Measurements from ENCODE around the gene FRZB. TPM values are rescaled to one million over a fixed set of nuclear protein-coding genes. Genes with fewer than 3 reads are reported as not detected.

The FRZB gene
- total RNA-seq, 3 donors from 2014 or later: 1.8 to 12.0 (median 2.9) TPM

DNA sequence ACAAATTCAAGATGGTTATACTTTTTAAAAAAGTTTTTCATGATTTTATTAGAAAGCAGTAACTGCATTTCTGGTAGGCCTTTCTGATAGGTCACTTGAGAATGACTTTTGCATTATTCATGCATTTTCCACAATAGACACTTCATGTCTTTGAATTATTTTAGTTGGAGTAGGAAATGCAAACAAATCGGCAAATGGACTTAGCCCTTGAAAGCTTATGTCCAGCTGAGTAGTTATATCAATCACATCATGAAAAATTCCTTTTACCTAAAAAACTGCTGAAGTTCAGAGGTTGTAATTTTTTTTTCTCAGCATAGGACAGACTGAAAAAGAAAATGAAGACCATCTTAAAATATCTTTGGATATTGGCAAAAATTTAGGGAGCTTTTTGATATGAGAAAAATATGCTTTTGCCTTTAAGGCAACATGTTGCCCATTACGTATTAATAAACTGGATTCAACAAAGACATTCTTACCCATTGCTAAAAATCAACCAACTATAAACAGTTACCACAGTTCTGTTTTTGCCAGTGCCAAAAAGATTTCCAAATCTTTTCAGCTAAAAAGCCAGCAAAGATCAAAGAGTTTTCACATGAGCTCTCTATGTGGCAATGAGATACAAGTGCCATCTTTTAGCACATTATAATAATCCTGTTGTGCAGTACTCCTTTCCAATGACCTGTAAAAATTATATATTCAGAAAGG, 45.5 kb upstream of the FRZB start:
- no peaks in the 10 kb centered on the region for H3K36me3 ChIP-seq

GRCh38 chr2:182910965-182911364, 44.5 kb upstream of the FRZB start:
- no peak overlapping the region for H3K27ac ChIP-seq
- no peaks in the 10 kb centered on the region for H3K36me3 ChIP-seq
- TF ChIP-seq POLR2AphosphoS5 (IDR thresholded peaks at IDR 0.05) (no peak), POLR2A (IDR thresholded peaks at IDR 0.05) (no peak)
- TF ChIP-seq, protein P1, sequence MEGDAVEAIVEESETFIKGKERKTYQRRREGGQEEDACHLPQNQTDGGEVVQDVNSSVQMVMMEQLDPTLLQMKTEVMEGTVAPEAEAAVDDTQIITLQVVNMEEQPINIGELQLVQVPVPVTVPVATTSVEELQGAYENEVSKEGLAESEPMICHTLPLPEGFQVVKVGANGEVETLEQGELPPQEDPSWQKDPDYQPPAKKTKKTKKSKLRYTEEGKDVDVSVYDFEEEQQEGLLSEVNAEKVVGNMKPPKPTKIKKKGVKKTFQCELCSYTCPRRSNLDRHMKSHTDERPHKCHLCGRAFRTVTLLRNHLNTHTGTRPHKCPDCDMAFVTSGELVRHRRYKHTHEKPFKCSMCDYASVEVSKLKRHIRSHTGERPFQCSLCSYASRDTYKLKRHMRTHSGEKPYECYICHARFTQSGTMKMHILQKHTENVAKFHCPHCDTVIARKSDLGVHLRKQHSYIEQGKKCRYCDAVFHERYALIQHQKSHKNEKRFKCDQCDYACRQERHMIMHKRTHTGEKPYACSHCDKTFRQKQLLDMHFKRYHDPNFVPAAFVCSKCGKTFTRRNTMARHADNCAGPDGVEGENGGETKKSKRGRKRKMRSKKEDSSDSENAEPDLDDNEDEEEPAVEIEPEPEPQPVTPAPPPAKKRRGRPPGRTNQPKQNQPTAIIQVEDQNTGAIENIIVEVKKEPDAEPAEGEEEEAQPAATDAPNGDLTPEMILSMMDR (IDR thresholded peaks at IDR 0.05): no peak
- no peak for DNase-seq (ENCODE audit: low spot score in 2 of 2)
- no peak overlapping the region for H3K4me3 ChIP-seq
- no peaks in the 10 kb centered on the region for H3K9me3 ChIP-seq
- H3K27me3 ChIP-seq: no peaks in the 10 kb centered on the region
- intact Hi-C loops (cut with DNase I; ENCODE audit: low total_unique reads): no loop called here
- no peaks in the 10 kb centered on the region for H3K4me1 ChIP-seq

More for the DNA sequence above, 45.5 kb upstream of the FRZB start:
- DNase-seq (ENCODE audit: low spot score in 2 of 2): no peak
- TF ChIP-seq, protein P1 (IDR thresholded peaks at IDR 0.05): no peak
- TF ChIP-seq POLR2A (IDR thresholded peaks at IDR 0.05): no peak
- H3K27me3 ChIP-seq: no peaks in the 10 kb centered on the region
- H3K4me1 ChIP-seq: no peaks in the 10 kb centered on the region
- intact Hi-C loops (cut with DNase I; ENCODE audit: low total_unique reads): no loop called here
- no peak overlapping the region for H3K4me3 ChIP-seq
- no peaks in the 10 kb centered on the region for H3K9me3 ChIP-seq
- no peak overlapping the region for H3K27ac ChIP-seq

DNA sequence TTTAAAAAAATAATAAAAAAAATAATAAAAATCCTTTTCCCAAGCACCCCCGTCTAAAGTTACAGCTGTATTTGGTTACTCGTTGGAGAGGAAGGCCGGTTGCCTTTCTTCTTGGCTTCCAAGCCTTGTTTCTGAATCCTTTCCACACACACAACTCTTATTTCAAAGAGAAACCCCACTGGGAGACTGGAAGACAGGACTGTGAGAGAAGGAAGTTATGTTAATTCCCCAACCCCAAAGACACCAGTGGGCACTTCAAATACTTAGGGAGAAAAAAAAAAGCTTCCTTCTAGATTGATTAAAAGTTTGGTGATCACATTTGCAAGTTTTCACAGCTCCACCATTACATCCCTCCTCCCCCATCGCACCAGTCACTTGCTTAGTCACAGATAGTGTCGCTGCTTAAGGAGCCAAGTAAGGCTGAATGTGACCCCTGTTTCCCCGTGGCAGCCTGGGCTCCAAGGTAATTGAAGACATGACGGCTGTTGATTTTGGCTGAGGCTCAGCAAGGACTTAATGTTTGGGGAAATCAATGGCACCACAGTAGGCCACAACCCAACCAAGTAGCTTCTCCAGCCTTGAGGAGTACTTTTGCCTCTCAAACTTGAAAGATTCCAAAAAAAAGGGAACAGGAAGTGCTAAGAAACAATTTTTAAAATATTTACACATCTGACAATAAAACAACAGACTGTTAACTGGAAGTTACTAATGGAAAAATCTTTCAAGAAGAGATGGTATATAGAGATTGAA, 40.8 kb upstream of the FRZB start:
- Histone ChIP-seq H3K36me3 (no peaks in the 10 kb centered on the region), H3K4me1 (no peaks in the 10 kb centered on the region), H3K27me3 (no peaks in the 10 kb centered on the region), H3K9me3 (no peaks in the 10 kb centered on the region), H3K27ac (no peak overlapping the region), H3K4me3 (no peak overlapping the region)
- no peak for DNase-seq (ENCODE audit: low spot score in 2 of 2)
- intact Hi-C loops (cut with DNase I; ENCODE audit: low total_unique reads): no loop called here
- no peak for TF ChIP-seq POLR2AphosphoS5 (IDR thresholded peaks at IDR 0.05)
- TF ChIP-seq, protein P1 (IDR thresholded peaks at IDR 0.05): no peak
- no peak for TF ChIP-seq POLR2A (IDR thresholded peaks at IDR 0.05)

- no peaks in the 10 kb centered on the region for H3K4me1 ChIP-seq
- no peak for DNase-seq (ENCODE audit: low spot score in 2 of 2)
- no peaks in the 10 kb centered on the region for H3K9me3 ChIP-seq
- no peak for TF ChIP-seq POLR2AphosphoS5 (IDR thresholded peaks at IDR 0.05)
- TF ChIP-seq, protein P1 (IDR thresholded peaks at IDR 0.05): no peak
- TF ChIP-seq POLR2A (IDR thresholded peaks at IDR 0.05): no peak
- H3K27me3 ChIP-seq: no peaks in the 10 kb centered on the region
- intact Hi-C loops (cut with DNase I; ENCODE audit: low total_unique reads): no loop called here
- H3K27ac ChIP-seq: no peak overlapping the region
- H3K36me3 ChIP-seq: no peaks in the 10 kb centered on the region
- H3K4me3 ChIP-seq: no peak overlapping the region
Observed at GRCh38 chr2:182906454-182906853, 40.0 kb upstream of the FRZB start.

DNA sequence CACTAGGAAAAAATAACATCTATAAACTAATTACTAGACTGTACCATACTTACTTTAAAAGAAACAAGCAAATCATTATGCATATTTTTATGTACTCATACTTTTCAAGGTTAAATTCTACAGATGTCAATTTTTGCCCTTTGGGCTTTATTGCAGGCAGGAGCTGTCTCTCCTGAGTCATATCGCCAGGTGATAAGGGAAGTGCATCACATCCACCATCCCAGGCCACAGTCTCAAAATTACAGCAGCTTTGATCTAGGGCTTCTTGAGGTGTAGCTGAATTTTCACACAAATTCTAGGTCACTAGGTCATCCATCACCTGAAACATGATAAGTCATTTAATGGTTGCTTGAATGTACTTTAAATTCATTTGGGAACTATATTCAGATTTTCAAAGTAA, 38.4 kb upstream of the FRZB start:
- Histone ChIP-seq H3K4me3 (no peak overlapping the region), H3K4me1 (no peaks in the 10 kb centered on the region), H3K27ac (no peak overlapping the region), H3K9me3 (no peaks in the 10 kb centered on the region), H3K36me3 (no peaks in the 10 kb centered on the region), H3K27me3 (no peaks in the 10 kb centered on the region)
- no peak for TF ChIP-seq POLR2AphosphoS5 (IDR thresholded peaks at IDR 0.05)
- no peak for TF ChIP-seq POLR2A (IDR thresholded peaks at IDR 0.05)
- TF ChIP-seq, protein P1 (IDR thresholded peaks at IDR 0.05): no peak
- DNase-seq (ENCODE audit: low spot score in 2 of 2): no peak
- intact Hi-C loops (cut with DNase I; ENCODE audit: low total_unique reads): no loop called here
